Body of pancreas (tissue), 4 donors: Measurements from ENCODE around the gene IRS1. TPM values are rescaled to one million over a fixed set of nuclear protein-coding genes. Genes with fewer than 3 reads are reported as not detected.

Experiments used
- ATAC-seq: fragments of 150-250 bp; one replicate; pipeline ENCODE4 v1.9.1; 2016
- DNase-seq, 4 donors: peaks; one replicate each; pipeline ENCODE4 v3.0.0-alpha.2; 2019
- H3K27ac ChIP-seq, 4 donors: fragments of 200-600 bp; sonication (generic); 1 replicate in 3 of 4; 2 replicates in 1 of 4; pipeline versions ENCODE4 v1.5.1 to v1.6.1; 2016 to 2019; ENCODE audit warnings: mild to moderate bottlenecking in 1 of 4, mixed read lengths in 1 of 4, moderate library complexity in 1 of 4
- H3K27me3 ChIP-seq, 2 donors: fragments of 200-600 bp; sonication (generic); one replicate each; pipeline ENCODE4 v1.6.0; 2016; ENCODE audit warnings: mild to moderate bottlenecking in 1 of 2
- H3K36me3 ChIP-seq, 2 donors: fragments of 200-600 bp; sonication (generic); replicated peaks in 1 of 2; 2 replicates each; pipeline ENCODE4 v1.5.1; 2016; ENCODE audit warnings: low read depth in 2 of 2; ENCODE audit not compliant: insufficient read depth in 1 of 2
- H3K4me1 ChIP-seq: fragments of 200-600 bp; sonication (generic); one replicate; pipeline ENCODE4 v1.6.0; 2016
- H3K4me3 ChIP-seq, 2 donors: fragments of 200-600 bp; sonication (generic); 1 replicate in 1 of 2; 2 replicates in 1 of 2; pipeline ENCODE4 v1.5.1; 2016 to 2019
- H3K9me3 ChIP-seq, 3 donors: fragments of 200-600 bp; sonication (generic); 1 replicate in 2 of 3; 2 replicates in 1 of 3; pipeline ENCODE4 v1.5.1; 2016
- CTCF ChIP-seq, 7 experiments: fragments of 450-650 bp in 4 of 7; fragments of 200-600 bp in 3 of 7; sonication (generic) in 3 of 7; IDR thresholded peaks; one replicate each; pipeline ENCODE4 v1.5.1; 2016 to 2019; ENCODE audit warnings: antibody characterized with exemption in 7 of 7
- POLR2A ChIP-seq, 3 donors: fragments of 450-650 bp; IDR thresholded peaks; one replicate each; pipeline ENCODE4 v1.6.1; 2016; ENCODE audit warnings: antibody characterized with exemption in 3 of 3, mild to moderate bottlenecking in 2 of 3
- WGBS, 2 donors: methylation state at CpG; one replicate each; pipeline ENCODE4 v1.1.5; 2017; 5-methylcytosine and 5-hydroxymethylcytosine counted together
- intact Hi-C: fragments of 100-400 bp; cut with DNase I; formaldehyde crosslinking; loops from one replicate; pipeline ENCODE4 v1.15.1; 2023
- total RNA-seq, 2 donors: library from RNA; depleted of rRNA; stranded (reverse); fragments of >200 nt; gene quantifications; one replicate each; pipeline ENCODE4 v1.1.0, GENCODE V29; 2016

Gene IRS1
- total RNA-seq, 2 donors from 2014 or later: 8.2 to 9.6 TPM

- H3K4me1 ChIP-seq: peaks cover 53% of the 10 kb centered on the region
- H3K27me3 ChIP-seq: no peaks in the 10 kb centered on the region
- no peak for ATAC-seq
- no peak overlapping the region for H3K4me3 ChIP-seq
- no peak overlapping the region for H3K27ac ChIP-seq
- no peak for DNase-seq
- 92 to 95% methylated on average over 4 of the region's 4 CpGs for WGBS, 2 donors
- H3K36me3 ChIP-seq: no peaks in the 10 kb centered on the region
- H3K9me3 ChIP-seq: no peaks in the 10 kb centered on the region
- intact Hi-C loops: no loop called here
- TF ChIP-seq CTCF (IDR thresholded peaks at IDR 0.05): no peak
- TF ChIP-seq POLR2A (IDR thresholded peaks at IDR 0.05): no peak
These were observed 63.2 kb downstream of the IRS1 start for GRCh38 chr2:226736382-226736781.

GRCh38 chr2:226733927-226734564 lies 65.6 kb downstream of the IRS1 start:
- 65 to 74% methylated on average over 4 of the region's 4 CpGs for WGBS, 2 donors
- no peak for DNase-seq
- TF ChIP-seq CTCF (IDR thresholded peaks at IDR 0.05) (no peak), POLR2A (IDR thresholded peaks at IDR 0.05) (no peak)
- no peaks in the 10 kb centered on the region for H3K27me3 ChIP-seq
- no peak overlapping the region for H3K4me3 ChIP-seq
- peaks cover 40% of the 10 kb centered on the region for H3K4me1 ChIP-seq
- peak overlapping the region; percentile 27 to 75 (median 56) for H3K27ac ChIP-seq
- H3K9me3 ChIP-seq: no peaks in the 10 kb centered on the region
- ATAC-seq: no peak
- intact Hi-C loops: no loop called here
- no peaks in the 10 kb centered on the region for H3K36me3 ChIP-seq

- no peak overlapping the region for H3K4me3 ChIP-seq
- intact Hi-C loops: no loop called here
- H3K27me3 ChIP-seq: no peaks in the 10 kb centered on the region
- WGBS, 2 donors: 20 to 21% methylated on average over 6 of the region's 6 CpGs
- TF ChIP-seq POLR2A (IDR thresholded peaks at IDR 0.05) (no peak), CTCF (IDR thresholded peaks at IDR 0.05) (no peak)
- H3K36me3 ChIP-seq: no peaks in the 10 kb centered on the region
- no peaks in the 10 kb centered on the region for H3K9me3 ChIP-seq
- peak; percentile 86 for ATAC-seq
- peak; percentile 31 to 54 (median 36) for DNase-seq
- H3K4me1 ChIP-seq: peaks cover 37% of the 10 kb centered on the region
- peak overlapping the region; percentile 27 to 75 (median 56) for H3K27ac ChIP-seq
These were observed 66.3 kb downstream of the IRS1 start for GRCh38 chr2:226733189-226733858.

GRCh38 chr2:226732478-226733188 lies 67.0 kb downstream of the IRS1 start:
- WGBS, 2 donors: 80 to 87% methylated on average over 4 of the region's 4 CpGs
- no peak for DNase-seq
- H3K27me3 ChIP-seq: no peaks in the 10 kb centered on the region
- H3K27ac ChIP-seq: peak overlapping the region in 3 of 4 donors; percentile 54 to 75 (median 57)
- no peak for ATAC-seq
- H3K4me3 ChIP-seq: no peak overlapping the region
- no peaks in the 10 kb centered on the region for H3K9me3 ChIP-seq
- H3K36me3 ChIP-seq: no peaks in the 10 kb centered on the region
- H3K4me1 ChIP-seq: peaks cover 31% of the 10 kb centered on the region
- TF ChIP-seq CTCF (IDR thresholded peaks at IDR 0.05) (no peak), POLR2A (IDR thresholded peaks at IDR 0.05) (no peak)
- intact Hi-C loops: no loop called here
